HepG2 (cell line): ENCODE results near the gene SMIM1. TPM values are rescaled to one million over a fixed set of nuclear protein-coding genes. Genes with fewer than 3 reads are reported as not detected.
A peak's percentile ranks its signal among the peaks of the same experiment; 100 is the strongest.

Experiments
- ATF7 ChIP-seq, 2 experiments: fragments of 450-650 bp in 1 of 2; sonication (generic) in 1 of 2; formaldehyde crosslinking in 1 of 2; IDR thresholded peaks; 2 replicates each; pipeline versions ENCODE4 v1.4.0 to v1.6.1; 2016 to 2020; ENCODE audit warnings: antibody characterized with exemption in 1 of 2, mild to moderate bottlenecking in 1 of 2, missing genetic modification reagents in 1 of 2
- ATM ChIP-seq: fragments of 450-650 bp; IDR thresholded peaks from 2 replicates; pipeline ENCODE4 v1.7.1; 2017; ENCODE audit warnings: mild to moderate bottlenecking, borderline replicate concordance
- FOXK2 ChIP-seq: fragments of 450-650 bp; IDR thresholded peaks from 2 replicates; pipeline ENCODE4 v1.6.1; 2016
- KLF6 ChIP-seq: IDR thresholded peaks from 2 replicates; pipeline ENCODE4 v1.8.0; 2016; ENCODE audit warnings: missing biosample characterization, missing genetic modification reagents
- MAFG ChIP-seq: sonication (generic); formaldehyde crosslinking; IDR thresholded peaks from 2 replicates; pipeline ENCODE4 v1.5.1; 2020; ENCODE audit warnings: mild to moderate bottlenecking, missing genetic modification reagents
- NFE2 ChIP-seq: sonication (generic); formaldehyde crosslinking; IDR thresholded peaks from 2 replicates; pipeline ENCODE4 v1.4.0; 2020; ENCODE audit warnings: missing genetic modification reagents
- PRPF4 ChIP-seq: fragments of 200-400 bp; formaldehyde crosslinking; IDR thresholded peaks from 2 replicates; pipeline ENCODE4 v1.6.1; 2016; ENCODE audit warnings: low read length, low read depth; ENCODE audit not compliant: poor library complexity, severe bottlenecking
- SNAI1 ChIP-seq: sonication (generic); formaldehyde crosslinking; IDR thresholded peaks from 2 replicates; pipeline ENCODE4 v1.5.0; 2020; ENCODE audit warnings: mild to moderate bottlenecking, missing genetic modification reagents, borderline replicate concordance
- SOX6 ChIP-seq, 2 experiments: fragments of 450-650 bp in 1 of 2; sonication (generic) in 1 of 2; formaldehyde crosslinking in 1 of 2; IDR thresholded peaks; 2 replicates each; pipeline versions ENCODE4 v1.4.0 to v1.6.1; 2017 to 2020; ENCODE audit warnings: antibody characterized with exemption in 1 of 2, mild to moderate bottlenecking in 1 of 2, missing genetic modification reagents in 1 of 2
- TOPORS ChIP-seq: sonication (generic); formaldehyde crosslinking; IDR thresholded peaks from 2 replicates; pipeline ENCODE4 v1.8.0; 2023; ENCODE audit warnings: mild to moderate bottlenecking, missing genetic modification reagents
- ZC3H4 ChIP-seq: sonication (generic); formaldehyde crosslinking; IDR thresholded peaks from 2 replicates; pipeline ENCODE4 v1.4.0; 2020; ENCODE audit warnings: missing genetic modification reagents, borderline replicate concordance
- ZNF619 ChIP-seq: sonication (generic); formaldehyde crosslinking; IDR thresholded peaks from 2 replicates; pipeline ENCODE4 v1.4.0; 2020; ENCODE audit warnings: mild to moderate bottlenecking, missing genetic modification reagents
- ZNF703 ChIP-seq: sonication (generic); formaldehyde crosslinking; IDR thresholded peaks from 2 replicates; pipeline ENCODE4 v1.5.1; 2020; ENCODE audit warnings: missing genetic modification reagents, mild to moderate bottlenecking, moderate library complexity, borderline replicate concordance
- ZNF724P ChIP-seq: sonication (generic); formaldehyde crosslinking; IDR thresholded peaks from 2 replicates; pipeline ENCODE4 v1.8.0; 2022; ENCODE audit warnings: missing genetic modification reagents, borderline replicate concordance
- ZNF773 ChIP-seq: sonication (generic); formaldehyde crosslinking; IDR thresholded peaks from 2 replicates; pipeline ENCODE4 v1.4.0; 2020; ENCODE audit warnings: missing genetic modification reagents, borderline replicate concordance
- ZNF780A ChIP-seq: sonication (generic); formaldehyde crosslinking; IDR thresholded peaks from 2 replicates; pipeline ENCODE4 v1.8.0; 2022; ENCODE audit warnings: mild to moderate bottlenecking, missing genetic modification reagents, moderate library complexity
- polyA plus RNA-seq, 8 experiments: library from polyadenylated mRNA; depleted of rRNA in 3 of 8; stranded (reverse) in 7 of 8; unstranded in 1 of 8; fragments of >200 nt; fragmentation: Illumina TruSeq in 4 of 8; extraction: Trizol in 4 of 8; gene quantifications; 2 replicates each; pipeline versions ENCODE4 v1.2.1 to v1.2.3, GENCODE V29; 2011 to 2016; ENCODE audit warnings: low read depth in 4 of 8, missing spikeins in 1 of 8, mixed read lengths in 1 of 8; ENCODE audit not compliant: insufficient read depth in 1 of 8
- total RNA-seq, 5 experiments: library from RNA; depleted of rRNA; stranded (reverse); fragments of >200 nt; fragmentation: Illumina TruSeq; extraction: Trizol; gene quantifications; 2 replicates each; pipeline ENCODE4 v1.2.3, GENCODE V29; 2016; ENCODE audit warnings: low read depth in 1 of 5
- TF ChIP-seq, protein P1 (sequence below): IDR thresholded peaks from 2 replicates; pipeline ENCODE4 v1.6.1; 2016; ENCODE audit warnings: low read depth, missing genetic modification reagents, missing compliant biosample characterization
- TF ChIP-seq, protein P2 (sequence below): sonication (generic); formaldehyde crosslinking; IDR thresholded peaks from 2 replicates; pipeline ENCODE4 v1.4.0; 2020; ENCODE audit warnings: missing genetic modification reagents, borderline replicate concordance
- TF ChIP-seq, protein P3 (sequence below): sonication (generic); formaldehyde crosslinking; IDR thresholded peaks from 2 replicates; pipeline ENCODE4 v1.8.0; 2022; ENCODE audit warnings: missing genetic modification reagents, mild to moderate bottlenecking, borderline replicate concordance
- TF ChIP-seq, protein P4 (sequence below): sonication (generic); formaldehyde crosslinking; IDR thresholded peaks from 2 replicates; pipeline ENCODE4 v1.5.0; 2020; ENCODE audit warnings: missing genetic modification reagents

SMIM1 gene
- total and polyA plus RNA-seq, 2 of the 13 experiments (the other 11 are each of a cell fraction or from before 2014, with no cell fraction given), result 12.4 to 56.3 TPM

DNA sequence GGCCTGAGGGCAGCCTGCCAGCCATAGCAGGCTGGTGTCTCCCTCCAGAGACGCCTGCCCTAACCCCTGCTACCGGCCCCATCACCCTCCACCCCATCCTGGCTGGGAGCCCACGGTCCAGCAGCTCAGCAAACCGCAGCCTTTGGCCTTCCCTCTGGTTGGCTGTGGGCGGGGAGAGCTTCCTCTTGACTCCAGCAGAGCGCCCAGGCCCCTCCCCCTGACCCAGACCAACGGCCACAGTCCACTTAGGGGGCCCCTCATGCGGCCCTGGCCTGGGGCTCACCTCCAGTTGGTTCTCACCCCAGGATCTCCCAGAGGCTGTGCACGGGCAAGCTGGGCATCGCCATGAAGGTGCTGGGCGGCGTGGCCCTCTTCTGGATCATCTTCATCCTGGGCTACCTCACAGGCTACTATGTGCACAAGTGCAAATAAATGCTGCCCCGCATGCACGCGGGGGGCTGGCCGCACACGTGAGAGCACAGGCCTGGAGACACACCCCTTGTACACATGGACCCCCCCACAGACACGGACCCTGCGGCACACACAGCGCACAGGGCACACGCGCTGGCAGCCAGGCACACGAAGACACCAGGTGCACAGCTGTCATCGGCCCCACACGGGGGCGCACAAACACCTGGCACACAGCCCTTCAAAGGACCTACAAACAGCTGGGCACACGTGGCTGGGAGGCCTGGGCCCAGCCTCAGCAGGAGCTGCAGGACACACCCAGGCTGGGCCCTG lies 3.1 kb downstream of the SMIM1 start (continued):
- TF ChIP-seq, protein P1, sequence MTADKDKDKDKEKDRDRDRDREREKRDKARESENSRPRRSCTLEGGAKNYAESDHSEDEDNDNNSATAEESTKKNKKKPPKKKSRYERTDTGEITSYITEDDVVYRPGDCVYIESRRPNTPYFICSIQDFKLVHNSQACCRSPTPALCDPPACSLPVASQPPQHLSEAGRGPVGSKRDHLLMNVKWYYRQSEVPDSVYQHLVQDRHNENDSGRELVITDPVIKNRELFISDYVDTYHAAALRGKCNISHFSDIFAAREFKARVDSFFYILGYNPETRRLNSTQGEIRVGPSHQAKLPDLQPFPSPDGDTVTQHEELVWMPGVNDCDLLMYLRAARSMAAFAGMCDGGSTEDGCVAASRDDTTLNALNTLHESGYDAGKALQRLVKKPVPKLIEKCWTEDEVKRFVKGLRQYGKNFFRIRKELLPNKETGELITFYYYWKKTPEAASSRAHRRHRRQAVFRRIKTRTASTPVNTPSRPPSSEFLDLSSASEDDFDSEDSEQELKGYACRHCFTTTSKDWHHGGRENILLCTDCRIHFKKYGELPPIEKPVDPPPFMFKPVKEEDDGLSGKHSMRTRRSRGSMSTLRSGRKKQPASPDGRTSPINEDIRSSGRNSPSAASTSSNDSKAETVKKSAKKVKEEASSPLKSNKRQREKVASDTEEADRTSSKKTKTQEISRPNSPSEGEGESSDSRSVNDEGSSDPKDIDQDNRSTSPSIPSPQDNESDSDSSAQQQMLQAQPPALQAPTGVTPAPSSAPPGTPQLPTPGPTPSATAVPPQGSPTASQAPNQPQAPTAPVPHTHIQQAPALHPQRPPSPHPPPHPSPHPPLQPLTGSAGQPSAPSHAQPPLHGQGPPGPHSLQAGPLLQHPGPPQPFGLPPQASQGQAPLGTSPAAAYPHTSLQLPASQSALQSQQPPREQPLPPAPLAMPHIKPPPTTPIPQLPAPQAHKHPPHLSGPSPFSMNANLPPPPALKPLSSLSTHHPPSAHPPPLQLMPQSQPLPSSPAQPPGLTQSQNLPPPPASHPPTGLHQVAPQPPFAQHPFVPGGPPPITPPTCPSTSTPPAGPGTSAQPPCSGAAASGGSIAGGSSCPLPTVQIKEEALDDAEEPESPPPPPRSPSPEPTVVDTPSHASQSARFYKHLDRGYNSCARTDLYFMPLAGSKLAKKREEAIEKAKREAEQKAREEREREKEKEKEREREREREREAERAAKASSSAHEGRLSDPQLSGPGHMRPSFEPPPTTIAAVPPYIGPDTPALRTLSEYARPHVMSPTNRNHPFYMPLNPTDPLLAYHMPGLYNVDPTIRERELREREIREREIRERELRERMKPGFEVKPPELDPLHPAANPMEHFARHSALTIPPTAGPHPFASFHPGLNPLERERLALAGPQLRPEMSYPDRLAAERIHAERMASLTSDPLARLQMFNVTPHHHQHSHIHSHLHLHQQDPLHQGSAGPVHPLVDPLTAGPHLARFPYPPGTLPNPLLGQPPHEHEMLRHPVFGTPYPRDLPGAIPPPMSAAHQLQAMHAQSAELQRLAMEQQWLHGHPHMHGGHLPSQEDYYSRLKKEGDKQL (CRISPR knock-in tag), result 0 out of 2 replicates have a peak, but pooled peaks have one; percentile 42
- TF ChIP-seq ZNF703 (CRISPR knock-in tag) (peak; percentile 72; the same call in 1 of the 2 replicates), ZNF619 (no peak; the same call in none of the 2 replicates), ZNF780A (CRISPR knock-in tag) (no peak), MAFG (CRISPR knock-in tag) (no peak; the same call in 1 of the 2 replicates), ATF7 (IDR thresholded peaks at IDR 0.05) (no peak), ATF7 (CRISPR knock-in tag; IDR thresholded peaks at IDR 0.05) (no peak; the same call in 1 of the 2 replicates), SOX6 (IDR thresholded peaks at IDR 0.05) (no peak), SOX6 (CRISPR knock-in tag; IDR thresholded peaks at IDR 0.05) (peak; percentile 65; the same call in 1 of the 2 replicates), SNAI1 (CRISPR knock-in tag) (peak; percentile 87; the same call in 1 of the 2 replicates), ZC3H4 (peak; percentile 85; the same call in 1 of the 2 replicates), ZNF773 (CRISPR knock-in tag) (no peak), FOXK2 (no peak), NFE2 (CRISPR knock-in tag) (0 out of 2 replicates have a peak, but pooled peaks have one; percentile 34), PRPF4 (no peak), ATM (no peak), KLF6 (CRISPR knock-in tag) (no peak), ZNF724P (CRISPR knock-in tag) (peak; percentile 53; the same call in 1 of the 2 replicates), TOPORS (CRISPR knock-in tag) (peak; percentile 98)
- TF ChIP-seq, protein P2, sequence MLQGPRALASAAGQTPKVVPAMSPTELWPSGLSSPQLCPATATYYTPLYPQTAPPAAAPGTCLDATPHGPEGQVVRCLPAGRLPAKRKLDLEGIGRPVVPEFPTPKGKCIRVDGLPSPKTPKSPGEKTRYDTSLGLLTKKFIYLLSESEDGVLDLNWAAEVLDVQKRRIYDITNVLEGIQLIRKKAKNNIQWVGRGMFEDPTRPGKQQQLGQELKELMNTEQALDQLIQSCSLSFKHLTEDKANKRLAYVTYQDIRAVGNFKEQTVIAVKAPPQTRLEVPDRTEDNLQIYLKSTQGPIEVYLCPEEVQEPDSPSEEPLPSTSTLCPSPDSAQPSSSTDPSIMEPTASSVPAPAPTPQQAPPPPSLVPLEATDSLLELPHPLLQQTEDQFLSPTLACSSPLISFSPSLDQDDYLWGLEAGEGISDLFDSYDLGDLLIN (CRISPR knock-in tag), result peak; percentile 62; the same call in 1 of the 2 replicates
- TF ChIP-seq, protein P3, sequence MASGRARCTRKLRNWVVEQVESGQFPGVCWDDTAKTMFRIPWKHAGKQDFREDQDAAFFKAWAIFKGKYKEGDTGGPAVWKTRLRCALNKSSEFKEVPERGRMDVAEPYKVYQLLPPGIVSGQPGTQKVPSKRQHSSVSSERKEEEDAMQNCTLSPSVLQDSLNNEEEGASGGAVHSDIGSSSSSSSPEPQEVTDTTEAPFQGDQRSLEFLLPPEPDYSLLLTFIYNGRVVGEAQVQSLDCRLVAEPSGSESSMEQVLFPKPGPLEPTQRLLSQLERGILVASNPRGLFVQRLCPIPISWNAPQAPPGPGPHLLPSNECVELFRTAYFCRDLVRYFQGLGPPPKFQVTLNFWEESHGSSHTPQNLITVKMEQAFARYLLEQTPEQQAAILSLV (CRISPR knock-in tag), result peak; percentile 94; the same call in 1 of the 2 replicates
- TF ChIP-seq, protein P4, sequence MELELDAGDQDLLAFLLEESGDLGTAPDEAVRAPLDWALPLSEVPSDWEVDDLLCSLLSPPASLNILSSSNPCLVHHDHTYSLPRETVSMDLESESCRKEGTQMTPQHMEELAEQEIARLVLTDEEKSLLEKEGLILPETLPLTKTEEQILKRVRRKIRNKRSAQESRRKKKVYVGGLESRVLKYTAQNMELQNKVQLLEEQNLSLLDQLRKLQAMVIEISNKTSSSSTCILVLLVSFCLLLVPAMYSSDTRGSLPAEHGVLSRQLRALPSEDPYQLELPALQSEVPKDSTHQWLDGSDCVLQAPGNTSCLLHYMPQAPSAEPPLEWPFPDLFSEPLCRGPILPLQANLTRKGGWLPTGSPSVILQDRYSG, result peak; percentile 90; the same call in 1 of the 2 replicates
